ENCODE data around the gene KISS1R.
A peak's percentile ranks its signal among the peaks of the same experiment; 100 is the strongest.
"Not testable (repeated sequence)": the region's sequence is repeated elsewhere in the genome, so short reads cannot be mapped to it uniquely, and the experiment has no call there.

KISS1R gene

GRCh38 chr19:953445-954271 lies 36.5 kb downstream of the KISS1R start:
- DNase-seq (ENCODE audit: low read depth in 2 of 2) = no peak

- DNase-seq (ENCODE audit: low read depth in 2 of 2) = no peak
Observed at GRCh38 chr19:954272-954671, 37.1 kb downstream of the KISS1R start.

GRCh38 chr19:954672-955494 lies 37.8 kb downstream of the KISS1R start:
- no peak for DNase-seq (ENCODE audit: low read depth in 2 of 2)

GRCh38 chr19:955803-956765 lies 39.0 kb downstream of the KISS1R start:
- DNase-seq (ENCODE audit: low read depth in 2 of 2) = no peak

- DNase-seq (ENCODE audit: low read depth in 2 of 2) = peak; percentile 17 to 19
Observed at GRCh38 chr19:956766-957440, 39.8 kb downstream of the KISS1R start.

GRCh38 chr19:957578-957977 lies 40.4 kb downstream of the KISS1R start:
- not testable (repeated sequence) for DNase-seq (ENCODE audit: low read depth in 2 of 2)

GRCh38 chr19:958967-959855 lies 42.1 kb downstream of the KISS1R start:
- DNase-seq (ENCODE audit: low read depth in 2 of 2) = no peak

GRCh38 chr19:960020-960419 lies 42.9 kb downstream of the KISS1R start:
- no peak for DNase-seq (ENCODE audit: low read depth in 2 of 2)

- DNase-seq (ENCODE audit: low read depth in 2 of 2) = no peak
Observed at GRCh38 chr19:960601-960938, 43.4 kb downstream of the KISS1R start.

- DNase-seq (ENCODE audit: low read depth in 2 of 2) = no peak
Observed at GRCh38 chr19:961866-962620, 44.9 kb downstream of the KISS1R start.

GRCh38 chr19:962683-963400 lies 45.7 kb downstream of the KISS1R start:
- DNase-seq (ENCODE audit: low read depth in 2 of 2) = no peak

GRCh38 chr19:963486-963951 lies 46.4 kb downstream of the KISS1R start:
- DNase-seq (ENCODE audit: low read depth in 2 of 2) = no peak

- no peak for DNase-seq (ENCODE audit: low read depth in 2 of 2)
Observed at GRCh38 chr19:964116-964520, 47.0 kb downstream of the KISS1R start.

GRCh38 chr19:964761-965694 lies 47.9 kb downstream of the KISS1R start:
- DNase-seq (ENCODE audit: low read depth in 2 of 2) = no peak

GRCh38 chr19:966485-967088 lies 49.5 kb downstream of the KISS1R start:
- DNase-seq (ENCODE audit: low read depth in 2 of 2) = no peak

Data from fibroblast of skin of left biceps (primary cell).